ENCODE results near the gene JAKMIP2.

DNA sequence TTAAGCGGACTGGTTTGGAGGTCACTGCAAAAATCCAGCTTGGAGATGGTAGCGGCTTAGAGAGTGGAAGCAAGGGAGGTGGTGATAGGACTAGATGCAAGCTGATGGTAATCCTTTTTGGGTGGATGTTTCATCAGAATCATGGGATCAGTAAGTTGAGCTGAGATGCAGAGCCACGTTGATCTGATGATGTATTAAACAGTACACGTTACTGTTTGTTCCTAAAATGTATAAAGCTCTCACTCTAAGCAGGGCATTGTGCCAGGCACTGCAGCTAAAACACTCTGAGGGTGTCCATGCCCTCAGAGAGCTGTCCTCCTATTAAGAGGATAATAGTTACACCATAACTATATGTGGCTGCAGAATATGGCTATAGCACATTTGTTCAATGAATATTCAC, 93.1 kb downstream of the JAKMIP2 start:
- TF ChIP-seq POLR2A (IDR thresholded peaks at IDR 0.05; ENCODE audit: low read length) = no peak
- no peak for TF ChIP-seq GATA1 (IDR thresholded peaks at IDR 0.05; ENCODE audit: low read depth, low read length)
